Kidney (tissue), 14 donors: ENCODE results near the gene RIMBP2. TPM values are rescaled to one million over a fixed set of nuclear protein-coding genes. Genes with fewer than 3 reads are reported as not detected.
"Not testable (repeated sequence)": the region's sequence is repeated elsewhere in the genome, so short reads cannot be mapped to it uniquely, and the experiment has no call there.

ENCODE experiments used
- DNase-seq, 5 donors: peaks; one replicate each; pipeline ENCODE4 v3.0.0-alpha.2; 2013 to 2020
- FAIRE-seq: peaks from 2 replicates; lab custom pipeline; 2012; peaks lifted over from hg19 to GRCh38; lab: Jason Lieb, UNC
- H3K27ac ChIP-seq, 2 donors: one replicate each; pipeline ENCODE4 v1.7.0; 2013; ENCODE audit warnings: low read depth in 2 of 2, low read length in 2 of 2, inconsistent platforms in 1 of 2
- H3K27me3 ChIP-seq: one replicate; pipeline ENCODE4 v1.7.1; 2013; ENCODE audit warnings: low read length, inconsistent platforms; ENCODE audit not compliant: control insufficient read depth, insufficient read depth
- H3K36me3 ChIP-seq, 3 donors: one replicate each; pipeline versions ENCODE4 v1.7.0 to v1.7.1; 2013; ENCODE audit warnings: low read length in 3 of 3, control low read depth in 1 of 3, inconsistent platforms in 1 of 3; ENCODE audit not compliant: insufficient read depth in 3 of 3, control insufficient read depth in 2 of 3
- H3K4me1 ChIP-seq, 3 donors: one replicate each; pipeline versions ENCODE4 v1.7.0 to v1.7.1; 2013; ENCODE audit warnings: low read length in 3 of 3, inconsistent platforms in 1 of 3, low read depth in 1 of 3; ENCODE audit not compliant: control insufficient read depth in 2 of 3, insufficient read depth in 2 of 3
- H3K4me3 ChIP-seq, 3 donors: one replicate each; pipeline versions ENCODE4 v1.7.0 to v1.8.1; 2013; ENCODE audit warnings: low read length in 3 of 3, control low read depth in 1 of 3, inconsistent platforms in 1 of 3
- H3K9ac ChIP-seq, 3 donors: one replicate each; pipeline versions ENCODE4 v1.7.0 to v1.7.1; 2013; ENCODE audit warnings: low read length in 3 of 3, control low read depth in 1 of 3, inconsistent platforms in 1 of 3
- H3K9me3 ChIP-seq, 3 donors: one replicate each; pipeline versions ENCODE4 v1.7.0 to v1.7.1; 2013; ENCODE audit warnings: low read length in 3 of 3, control low read depth in 1 of 3, inconsistent platforms in 1 of 3; ENCODE audit not compliant: control insufficient read depth in 2 of 3, insufficient read depth in 1 of 3
- intact Hi-C: fragments of 100-400 bp; cut with DNase I; formaldehyde crosslinking; loops from one replicate; pipeline ENCODE4 v1.11.1; 2022
- polyA plus RNA-seq: library from polyadenylated mRNA; stranded (reverse); fragments of 350-450 nt; fragmentation: Illumina TruSeq; extraction: RNeasy Lipid Tissue Mini Kit (QIAGEN cat#74804); gene quantifications from one replicate; pipeline ENCODE4 v1.2.3, GENCODE V29; 2014; ENCODE audit warnings: low read depth, low replicate concordance; ENCODE audit not compliant: insufficient read depth
- total RNA-seq: library from RNA; stranded (reverse); fragmentation: NEBNext Ultra II Directional; extraction: Animal tissue kit (Norgen Biotek cat#: 25700); gene quantifications from one replicate; pipeline ENCODE4 v1.2.1, GENCODE V29; 2021
- TF ChIP-seq, protein P1 (sequence below): IDR thresholded peaks from 3 replicates; pipeline ENCODE4 v1.5.1; 2012; ENCODE audit warnings: mild to moderate bottlenecking, moderate library complexity, borderline replicate concordance; ENCODE audit not compliant: insufficient read depth; ENCODE audit errors: extremely low read depth
- donor health status: control.
- donor health status: control.
- donor health status: control.
- donor health status: control.
- donor health status: control.
- donor health status: DM: yes; HTN: yes; CAD: no.
- donor health status: Normal renal cell carcinoma (clear cell type).

RIMBP2 gene
- total and polyA plus RNA-seq, 2 donors from 2014 or later, result 2.8 to 51.7 TPM

DNA sequence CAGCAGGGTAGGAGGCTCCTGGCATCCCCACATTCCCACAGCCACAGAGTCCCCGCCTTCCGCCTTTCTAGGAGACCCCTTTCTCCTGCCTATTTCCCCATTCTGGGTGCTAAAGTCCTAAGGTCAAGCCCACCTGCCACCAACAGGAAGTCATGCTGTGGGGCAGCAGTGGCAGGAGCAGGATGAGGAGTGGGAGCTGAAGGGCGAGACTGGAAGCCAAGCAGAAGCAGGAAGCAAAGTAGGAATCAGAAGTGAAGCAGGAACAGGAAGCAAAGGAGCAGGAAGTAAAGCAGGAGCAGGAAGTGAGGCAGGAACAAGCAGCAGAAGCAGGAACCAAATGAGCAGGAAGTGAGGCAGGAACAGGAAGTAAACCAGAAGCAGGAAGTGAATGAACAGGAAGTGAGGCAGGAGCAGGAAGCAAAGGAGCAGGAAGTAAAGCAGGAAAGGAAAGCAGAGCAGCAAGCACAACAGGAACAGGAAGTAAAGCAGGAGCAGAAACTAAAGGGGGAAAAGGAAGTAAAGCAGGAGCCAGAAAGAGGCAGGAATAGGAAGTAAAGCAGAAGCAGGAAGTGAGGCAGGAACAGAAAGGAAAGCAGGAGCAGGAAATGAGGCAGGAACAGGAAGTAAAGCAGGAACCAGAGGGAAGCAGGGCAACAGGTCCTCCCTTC, 38.3 kb upstream of the RIMBP2 start:
- Histone ChIP-seq H3K4me1 (no peaks in the 10 kb centered on the region), H3K27ac (no peak overlapping the region), H3K9ac (no peak overlapping the region), H3K36me3 (no peaks in the 10 kb centered on the region), H3K4me3 (no peak overlapping the region), H3K27me3 (no peaks in the 10 kb centered on the region), H3K9me3 (no peaks in the 10 kb centered on the region)
- FAIRE-seq (no peak), DNase-seq (no peak)
- intact Hi-C loops, result no loop called here
- TF ChIP-seq, protein P1, sequence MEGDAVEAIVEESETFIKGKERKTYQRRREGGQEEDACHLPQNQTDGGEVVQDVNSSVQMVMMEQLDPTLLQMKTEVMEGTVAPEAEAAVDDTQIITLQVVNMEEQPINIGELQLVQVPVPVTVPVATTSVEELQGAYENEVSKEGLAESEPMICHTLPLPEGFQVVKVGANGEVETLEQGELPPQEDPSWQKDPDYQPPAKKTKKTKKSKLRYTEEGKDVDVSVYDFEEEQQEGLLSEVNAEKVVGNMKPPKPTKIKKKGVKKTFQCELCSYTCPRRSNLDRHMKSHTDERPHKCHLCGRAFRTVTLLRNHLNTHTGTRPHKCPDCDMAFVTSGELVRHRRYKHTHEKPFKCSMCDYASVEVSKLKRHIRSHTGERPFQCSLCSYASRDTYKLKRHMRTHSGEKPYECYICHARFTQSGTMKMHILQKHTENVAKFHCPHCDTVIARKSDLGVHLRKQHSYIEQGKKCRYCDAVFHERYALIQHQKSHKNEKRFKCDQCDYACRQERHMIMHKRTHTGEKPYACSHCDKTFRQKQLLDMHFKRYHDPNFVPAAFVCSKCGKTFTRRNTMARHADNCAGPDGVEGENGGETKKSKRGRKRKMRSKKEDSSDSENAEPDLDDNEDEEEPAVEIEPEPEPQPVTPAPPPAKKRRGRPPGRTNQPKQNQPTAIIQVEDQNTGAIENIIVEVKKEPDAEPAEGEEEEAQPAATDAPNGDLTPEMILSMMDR, result no peak

- TF ChIP-seq, protein P1, result no peak
- intact Hi-C loops, result no loop called here
- no peaks in the 10 kb centered on the region for H3K9me3 ChIP-seq
- no peak overlapping the region for H3K27ac ChIP-seq
- DNase-seq (peak in 1 of 5 donors; percentile 20), FAIRE-seq (no peak)
- no peak overlapping the region for H3K9ac ChIP-seq
- peaks cover 0 to 3% (median 0%) of the 10 kb centered on the region in 3 donors for H3K4me1 ChIP-seq
- no peaks in the 10 kb centered on the region for H3K27me3 ChIP-seq
- no peaks in the 10 kb centered on the region for H3K36me3 ChIP-seq
- no peak overlapping the region for H3K4me3 ChIP-seq
Observed at GRCh38 chr12:130752692-130753230, 36.7 kb upstream of the RIMBP2 start.

DNA sequence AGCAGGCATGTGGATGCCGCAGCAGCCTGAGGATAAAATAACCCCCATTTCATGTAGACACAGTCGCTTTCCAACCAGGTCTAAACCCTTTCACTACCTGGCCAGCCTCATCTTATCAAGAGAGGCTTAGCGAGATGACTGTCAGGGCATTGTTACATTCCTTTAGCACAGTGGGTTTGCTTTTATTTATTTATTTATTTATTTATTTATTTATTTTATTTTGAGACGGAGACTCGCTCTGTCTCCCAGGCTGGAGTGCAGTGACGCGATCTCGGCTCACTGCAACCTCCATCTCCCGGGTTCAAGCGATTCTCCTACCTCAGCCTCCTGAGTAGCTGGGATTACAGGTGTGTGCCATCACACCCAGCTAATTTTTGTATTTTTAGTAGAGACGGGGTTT, 35.9 kb upstream of the RIMBP2 start:
- DNase-seq, H3K4me3 ChIP-seq, H3K36me3 ChIP-seq, H3K27ac ChIP-seq, FAIRE-seq, intact Hi-C loops, H3K27me3 ChIP-seq, H3K9ac ChIP-seq, H3K4me1 ChIP-seq, H3K9me3 ChIP-seq: not testable (repeated sequence)

GRCh38 chr12:130748786-130749185, 32.7 kb upstream of the RIMBP2 start:
- no peak for FAIRE-seq

More at GRCh38 chr12:130748786-130749185, 32.7 kb upstream of the RIMBP2 start:
- Histone ChIP-seq H3K9me3 (no peaks in the 10 kb centered on the region), H3K36me3 (no peaks in the 10 kb centered on the region), H3K4me3 (no peak overlapping the region), H3K27me3 (no peaks in the 10 kb centered on the region), H3K27ac (no peak overlapping the region), H3K9ac (no peak overlapping the region), H3K4me1 (peaks cover 0 to 3% (median 0%) of the 10 kb centered on the region in 3 donors)
- intact Hi-C loops, result no loop called here
- DNase-seq, result peak in 1 of 5 donors; percentile 29
- TF ChIP-seq, protein P1, result no peak
